Head of caudate nucleus (tissue), 42 donors: ENCODE measurements around the gene POU3F2.
A peak's percentile ranks its signal among the peaks of the same experiment; 100 is the strongest.

Experiments used
- DNase-seq, 42 donors: peaks; one replicate each; pipeline versions ENCODE4 v3.0.0 to v3.0.0-alpha.2; 2020 to 2021; ENCODE audit warnings: mixed read lengths in 7 of 42
- intact Hi-C: fragments of 100-400 bp; cut with DNase I; formaldehyde crosslinking; loops from one replicate; pipeline ENCODE4 v1.15.0; 2022

Gene POU3F2

DNA sequence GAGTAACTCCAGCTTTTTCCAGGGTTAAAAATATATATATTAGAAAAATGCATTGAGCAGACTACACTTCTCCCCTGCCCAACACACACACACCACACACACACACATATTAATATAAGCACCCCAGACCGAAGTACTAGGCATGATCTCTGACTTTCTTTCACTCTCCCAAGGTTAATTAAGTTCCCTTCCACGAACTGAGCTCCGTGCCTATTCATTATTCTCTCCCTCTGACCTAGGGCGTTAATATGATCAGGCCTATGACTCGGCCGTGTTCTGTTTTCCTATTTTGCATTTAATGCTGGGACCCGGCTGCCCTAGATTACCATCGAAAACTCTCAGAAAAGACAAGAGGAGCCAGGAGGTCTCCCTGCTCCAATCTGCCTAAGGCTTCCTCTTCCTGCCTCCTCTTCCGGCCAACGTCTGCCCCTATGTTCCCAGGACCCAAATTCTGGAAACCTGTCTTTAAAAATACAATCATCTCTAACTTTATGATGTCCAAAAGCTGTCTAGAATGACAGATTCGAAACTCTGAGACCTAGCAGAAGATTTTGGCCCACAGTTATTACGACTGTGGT is 6.1 kb upstream of the POU3F2 start:
- intact Hi-C loops, result no loop called here
- DNase-seq, result peak in 2 of 42 donors; percentile 14 to 43

DNA sequence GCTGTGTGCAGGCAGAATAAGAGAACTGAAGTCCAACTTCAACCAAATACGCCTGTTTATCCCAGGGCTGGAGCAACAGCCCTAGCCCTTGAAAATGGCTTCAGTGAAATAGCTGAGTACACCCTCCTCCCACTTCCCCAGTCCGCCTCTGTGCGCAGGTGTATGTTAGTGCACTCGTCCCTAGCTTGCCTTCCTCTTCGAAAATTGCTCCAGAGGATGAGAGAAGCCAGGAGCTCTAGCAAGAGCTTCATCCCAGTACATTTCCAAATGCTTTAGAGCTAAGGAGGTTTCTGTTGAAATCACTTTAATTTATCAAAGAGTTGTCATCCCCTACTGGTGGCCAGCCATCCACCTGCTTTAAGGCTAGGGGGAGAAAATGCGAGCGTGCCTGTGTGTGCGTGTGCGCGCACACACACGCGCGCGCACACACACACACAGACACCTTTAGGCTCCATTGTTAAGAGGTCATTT is 5.4 kb upstream of the POU3F2 start:
- peak in 4 of 42 donors; percentile 4 to 46 (median 13) for DNase-seq
- intact Hi-C loops, result no loop called here

DNA sequence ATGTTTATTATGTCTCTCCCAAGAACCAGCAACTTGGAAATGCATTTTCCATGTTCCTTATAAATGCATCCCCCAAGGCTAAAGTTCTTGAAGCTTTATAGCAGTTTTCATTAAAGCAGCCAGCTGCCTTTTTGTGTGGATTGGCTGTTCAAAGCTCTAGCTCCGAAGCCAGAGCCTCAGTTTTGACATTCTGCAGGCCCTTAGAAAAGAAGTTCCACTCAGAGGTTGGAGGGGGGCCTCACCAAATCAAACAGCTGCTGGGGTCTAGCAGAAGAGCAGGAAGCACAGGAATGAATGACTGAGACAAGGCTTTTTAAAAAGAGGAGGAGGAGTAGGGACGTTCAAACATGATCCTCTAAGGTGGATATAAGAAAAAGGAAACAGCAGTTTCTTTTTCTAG is 4.2 kb upstream of the POU3F2 start:
- intact Hi-C loops, result loop anchor here (10.0 kb wide), 1 partner anchor 185 kb away; no protein-coding TSS in a partner anchor
- DNase-seq, result no peak

DNA sequence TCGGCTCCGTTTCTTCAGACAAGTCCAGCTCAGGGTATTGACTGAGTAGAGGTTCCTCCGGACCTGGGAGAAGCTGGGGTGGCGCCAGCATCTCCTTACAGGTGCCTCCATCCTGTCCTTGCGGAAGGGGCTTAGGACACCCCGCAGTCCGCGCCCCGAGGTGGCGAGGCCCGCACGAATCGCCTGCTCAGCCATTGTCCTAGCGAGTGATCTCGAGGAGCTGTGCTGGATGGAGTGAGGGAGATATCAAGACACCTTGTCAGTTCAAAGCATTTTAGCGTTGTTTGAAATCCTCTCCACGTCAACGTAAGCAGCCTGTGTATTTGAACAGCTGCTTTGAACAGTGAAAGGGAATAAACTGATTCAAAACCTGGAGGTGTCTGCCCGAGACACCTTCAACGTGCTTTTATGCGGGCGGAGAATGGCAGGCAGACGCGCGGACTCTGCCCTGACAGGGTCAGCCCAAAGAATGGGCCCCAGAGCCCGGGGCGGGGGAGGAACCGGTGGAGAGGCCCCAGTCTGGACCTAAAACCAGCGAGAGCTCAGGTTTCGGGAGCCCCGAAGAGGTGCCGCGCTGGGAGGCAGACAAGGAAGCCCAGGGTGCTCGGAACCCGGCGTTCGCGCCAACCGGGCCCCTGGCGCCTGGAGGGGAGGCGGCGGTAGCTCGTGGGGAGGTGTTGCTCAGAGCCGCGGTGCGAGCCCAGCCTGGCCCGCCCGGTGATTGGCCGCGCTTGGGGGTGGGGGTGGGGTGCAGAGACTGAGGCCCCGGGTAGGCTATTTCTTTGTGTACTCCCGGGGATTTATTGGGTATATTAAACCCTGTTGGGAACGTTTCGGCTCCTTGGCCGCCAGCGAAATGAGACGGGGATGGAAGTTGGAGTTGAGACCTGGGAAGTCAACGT is 3.1 kb upstream of the POU3F2 start:
- DNase-seq, result peak in 30 of 42 donors; percentile 15 to 76 (median 51)
- intact Hi-C loops, result loop anchor here (10.0 kb wide), 1 partner anchor 187 kb away; no protein-coding TSS in a partner anchor

DNA sequence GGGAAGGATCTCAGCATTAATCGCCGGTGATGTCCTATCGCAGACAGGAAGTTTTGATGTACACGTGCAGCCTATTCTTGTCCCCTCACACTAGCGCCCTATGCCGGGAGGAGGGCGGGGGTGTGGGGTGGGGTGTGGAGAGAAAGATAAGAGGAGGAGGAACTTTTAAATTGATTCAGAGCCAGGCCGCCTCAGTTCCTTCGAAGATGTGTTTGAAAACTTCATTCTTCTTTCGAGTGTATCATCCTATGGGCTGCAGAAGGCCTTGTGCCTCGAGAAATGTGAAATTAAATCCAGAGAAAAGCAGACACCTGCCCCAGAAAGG is 2.5 kb upstream of the POU3F2 start:
- no peak for DNase-seq
- intact Hi-C loops, result loop anchor here (10.0 kb wide), 1 partner anchor 187 kb away; no protein-coding TSS in a partner anchor

DNA sequence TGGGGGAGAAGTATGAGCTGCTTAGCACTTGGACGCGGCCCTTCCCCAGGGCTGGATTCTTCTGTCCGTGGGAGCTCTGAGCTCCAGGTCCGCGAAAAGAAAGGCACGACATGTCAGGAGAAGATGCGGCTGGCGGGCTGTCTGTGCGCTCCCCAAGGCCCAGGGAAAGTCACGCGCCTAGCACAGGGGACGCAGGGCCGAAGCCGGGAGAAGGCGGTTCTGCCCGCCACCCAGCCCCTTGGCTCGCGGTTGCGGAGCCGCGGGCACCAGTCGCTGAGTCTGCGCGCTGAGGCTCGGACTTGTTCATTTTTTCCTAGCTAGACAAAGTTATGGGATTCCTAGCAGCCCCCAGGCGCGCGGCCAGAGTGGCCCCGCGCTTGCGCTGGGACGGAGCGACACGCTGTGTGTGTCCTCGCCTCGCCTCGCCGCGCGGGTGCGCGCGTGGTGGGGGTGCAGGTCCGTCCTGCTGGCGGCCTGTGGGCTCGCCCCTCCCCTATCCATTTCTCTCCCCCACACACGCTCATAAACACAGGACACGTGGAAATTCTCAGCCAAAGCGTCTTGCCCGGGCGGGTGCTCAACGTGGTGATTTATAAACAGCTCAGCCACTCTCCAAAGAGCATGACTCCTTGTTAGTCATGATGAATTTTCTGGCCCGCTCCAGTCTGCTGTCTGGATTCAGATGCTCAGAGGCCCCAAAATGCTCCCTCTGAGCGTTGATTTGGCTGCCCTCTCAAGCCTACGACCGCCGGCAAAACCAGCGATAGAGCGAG is 1.9 kb upstream of the POU3F2 start:
- peak in 41 of 42 donors; percentile 49 to 90 (median 80) for DNase-seq
- intact Hi-C loops, result loop anchor here (10.0 kb wide), 1 partner anchor 188 kb away; no protein-coding TSS in a partner anchor

DNA sequence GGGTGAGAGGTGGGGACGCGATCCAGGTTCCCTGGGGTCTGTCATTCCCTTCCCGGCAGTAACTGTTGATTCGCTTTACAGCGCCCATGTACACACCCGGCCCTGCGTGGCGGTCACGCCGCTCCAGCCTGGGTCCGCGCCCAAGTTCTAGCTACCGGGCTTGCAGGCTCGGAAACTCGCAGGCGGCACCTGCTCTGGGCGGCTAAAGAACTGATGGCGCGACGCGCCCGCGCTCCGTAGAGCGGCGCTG is 1.4 kb upstream of the POU3F2 start:
- intact Hi-C loops, result loop anchor here (10.0 kb wide), 1 partner anchor 188 kb away; no protein-coding TSS in a partner anchor
- peak in 36 of 42 donors; percentile 68 to 91 (median 80) for DNase-seq

DNA sequence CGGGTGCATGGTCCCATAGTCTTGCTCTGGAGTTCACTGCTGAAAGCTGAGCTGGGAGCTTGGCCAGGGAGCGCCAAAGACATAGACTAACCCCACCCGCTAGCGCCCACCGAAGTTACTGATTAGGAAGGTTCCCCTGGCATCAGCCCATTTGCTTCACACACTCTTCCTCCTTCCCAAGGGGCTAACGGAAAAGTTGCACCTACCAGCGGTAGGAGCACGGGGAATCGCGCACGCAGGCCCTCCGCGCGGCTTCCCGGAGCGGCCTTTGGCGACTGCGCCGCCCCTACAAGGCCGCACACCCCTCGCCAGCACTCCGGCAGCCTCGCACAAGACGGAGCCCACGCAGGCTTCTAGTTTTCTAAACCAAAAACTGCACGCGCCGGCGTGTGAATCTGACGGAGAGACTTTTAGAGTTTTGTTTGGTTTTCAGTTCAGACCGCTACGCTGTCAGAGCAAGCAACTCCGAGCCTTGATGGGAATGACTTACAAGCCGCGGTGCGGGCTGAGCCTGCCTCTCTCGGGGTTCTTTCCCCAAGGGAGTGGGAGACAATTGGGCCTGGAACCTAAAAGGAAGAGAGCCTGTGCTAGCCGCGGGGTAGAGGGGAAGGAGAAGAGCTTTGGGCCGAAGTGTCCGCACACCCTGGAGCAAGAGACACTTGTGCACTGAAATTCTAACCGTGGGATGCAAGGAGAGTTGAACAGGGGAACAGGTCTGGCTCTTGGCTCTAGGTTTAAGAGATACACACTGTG is 891 bp upstream of the POU3F2 start:
- intact Hi-C loops, result loop anchor here (10.0 kb wide), 1 partner anchor 189 kb away; no protein-coding TSS in a partner anchor
- peak in 33 of 42 donors; percentile 27 to 81 (median 57) for DNase-seq

DNA sequence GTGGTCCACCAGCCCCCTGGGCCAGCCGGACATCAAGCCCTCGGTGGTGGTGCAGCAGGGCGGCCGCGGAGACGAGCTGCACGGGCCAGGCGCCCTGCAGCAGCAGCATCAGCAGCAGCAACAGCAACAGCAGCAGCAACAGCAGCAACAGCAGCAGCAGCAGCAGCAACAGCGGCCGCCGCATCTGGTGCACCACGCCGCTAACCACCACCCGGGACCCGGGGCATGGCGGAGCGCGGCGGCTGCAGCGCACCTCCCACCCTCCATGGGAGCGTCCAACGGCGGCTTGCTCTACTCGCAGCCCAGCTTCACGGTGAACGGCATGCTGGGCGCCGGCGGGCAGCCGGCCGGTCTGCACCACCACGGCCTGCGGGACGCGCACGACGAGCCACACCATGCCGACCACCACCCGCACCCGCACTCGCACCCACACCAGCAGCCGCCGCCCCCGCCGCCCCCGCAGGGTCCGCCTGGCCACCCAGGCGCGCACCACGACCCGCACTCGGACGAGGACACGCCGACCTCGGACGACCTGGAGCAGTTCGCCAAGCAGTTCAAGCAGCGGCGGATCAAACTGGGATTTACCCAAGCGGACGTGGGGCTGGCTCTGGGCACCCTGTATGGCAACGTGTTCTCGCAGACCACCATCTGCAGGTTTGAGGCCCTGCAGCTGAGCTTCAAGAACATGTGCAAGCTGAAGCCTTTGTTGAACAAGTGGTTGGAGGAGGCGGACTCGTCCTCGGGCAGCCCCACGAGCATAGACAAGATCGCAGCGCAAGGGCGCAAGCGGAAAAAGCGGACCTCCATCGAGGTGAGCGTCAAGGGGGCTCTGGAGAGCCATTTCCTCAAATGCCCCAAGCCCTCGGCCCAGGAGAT is 1.0 kb downstream of the POU3F2 start:
- DNase-seq, result peak in 32 of 42 donors; percentile 29 to 78 (median 46)
- intact Hi-C loops, result loop anchor here (10.0 kb wide), 1 partner anchor 191 kb away; no protein-coding TSS in a partner anchor

DNA sequence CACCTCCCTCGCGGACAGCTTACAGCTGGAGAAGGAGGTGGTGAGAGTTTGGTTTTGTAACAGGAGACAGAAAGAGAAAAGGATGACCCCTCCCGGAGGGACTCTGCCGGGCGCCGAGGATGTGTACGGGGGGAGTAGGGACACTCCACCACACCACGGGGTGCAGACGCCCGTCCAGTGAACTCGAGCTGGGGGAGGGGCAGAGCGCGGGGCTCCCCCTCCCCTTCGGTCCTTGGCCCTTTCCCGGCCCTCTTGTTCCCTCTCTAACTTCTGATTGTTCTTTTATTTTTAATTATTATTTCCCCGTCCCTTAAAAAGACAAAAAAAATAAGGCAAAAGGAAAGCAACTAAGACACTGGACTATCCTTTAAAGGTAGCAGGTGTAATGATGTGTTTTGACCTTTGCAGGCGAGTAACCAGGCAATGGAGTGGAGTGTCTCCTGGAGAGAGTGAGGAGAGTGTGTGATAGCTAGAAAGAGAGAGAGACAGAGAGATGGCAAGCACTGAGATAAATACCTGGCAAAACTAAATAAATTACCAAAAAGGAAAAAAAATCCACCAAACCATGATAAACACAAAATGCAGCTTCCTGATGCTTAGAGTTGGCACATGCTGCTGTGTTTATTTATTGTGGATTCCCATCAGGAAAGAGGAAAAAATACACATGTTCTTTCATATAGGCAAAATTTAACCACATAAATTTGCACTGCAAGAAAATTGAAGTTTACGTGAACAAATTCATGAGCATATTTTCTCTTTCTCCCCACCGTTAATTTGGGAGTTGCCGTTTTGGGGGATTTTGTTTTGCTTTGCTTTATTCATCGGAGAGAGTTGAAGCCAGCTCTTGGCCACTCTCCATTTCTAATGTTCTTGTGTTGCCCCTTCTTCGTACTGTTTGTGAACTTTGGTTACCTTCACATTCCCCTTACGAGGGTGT is 1.9 kb downstream of the POU3F2 start:
- intact Hi-C loops, result loop anchor here (10.0 kb wide), 1 partner anchor 191 kb away; no protein-coding TSS in a partner anchor
- DNase-seq, result peak in 41 of 42 donors; percentile 58 to 89 (median 76)

DNA sequence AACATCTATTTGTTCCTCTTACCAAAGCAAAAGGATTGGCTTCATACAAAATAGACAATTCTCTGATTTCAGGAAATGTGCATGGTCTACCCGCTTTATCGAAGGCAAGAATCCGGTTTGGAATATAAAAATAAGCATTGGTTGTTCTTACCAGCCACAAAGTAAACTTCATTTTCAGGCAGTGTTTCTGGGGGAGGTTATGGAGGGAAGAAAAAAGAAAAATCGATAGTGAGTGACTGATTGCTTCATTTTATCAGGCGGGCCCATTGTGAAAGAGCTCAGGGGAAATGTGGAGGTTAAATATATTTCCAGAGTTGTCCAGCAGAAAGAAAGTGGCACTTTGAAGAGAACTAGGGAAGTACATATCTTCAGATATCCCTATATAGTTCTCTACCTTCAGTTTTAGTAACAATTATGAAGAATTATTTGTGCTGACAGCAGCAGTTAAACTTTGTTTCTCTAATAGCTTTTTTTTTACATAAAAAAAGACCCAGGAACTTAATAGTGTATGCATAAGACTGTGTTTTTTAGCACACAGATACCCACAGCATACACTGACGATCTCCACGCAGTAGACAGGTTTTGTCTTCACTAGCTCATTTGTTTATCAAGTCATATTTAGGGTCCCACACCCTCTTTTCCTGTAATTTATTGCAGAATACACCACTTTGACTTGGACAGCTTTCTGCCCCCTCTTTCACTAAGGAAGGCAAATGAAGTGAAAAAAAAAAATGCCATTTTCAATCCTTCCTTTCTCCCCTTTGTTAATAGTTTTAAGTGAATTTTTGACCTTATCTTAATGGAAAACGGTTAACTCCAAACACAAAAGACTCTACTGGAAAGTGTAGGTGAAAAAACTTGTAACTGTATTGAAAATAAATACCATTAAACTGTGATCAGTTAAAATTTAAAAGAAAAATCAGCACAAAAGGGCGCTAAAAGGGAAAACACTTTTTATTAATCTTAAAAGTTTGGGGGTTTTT is 2.9 kb downstream of the POU3F2 start:
- intact Hi-C loops, result loop anchor here (10.0 kb wide), 1 partner anchor 192 kb away; no protein-coding TSS in a partner anchor
- DNase-seq, result peak in 1 of 42 donors; percentile 15

DNA sequence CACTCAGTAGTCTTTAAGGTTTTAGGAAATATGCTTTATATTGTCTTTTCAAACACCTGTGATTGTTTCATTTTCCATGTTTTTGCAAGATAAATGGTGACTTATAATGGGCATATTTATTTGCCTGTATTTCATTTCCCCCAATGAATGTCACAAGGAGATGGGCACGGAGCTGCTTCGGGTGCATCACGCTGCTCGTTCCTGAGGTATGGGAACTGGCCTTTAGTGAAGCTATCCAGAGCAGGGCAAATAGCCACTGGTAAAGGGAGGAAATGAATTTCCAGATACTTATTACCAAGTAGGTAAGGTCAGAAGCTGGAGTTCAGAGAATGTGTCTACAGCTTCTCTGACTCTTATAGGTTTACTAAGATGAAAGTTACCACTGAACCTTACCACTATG is 3.7 kb downstream of the POU3F2 start:
- peak in 9 of 42 donors; percentile 14 to 64 (median 32) for DNase-seq
- intact Hi-C loops, result loop anchor here (10.0 kb wide), 1 partner anchor 193 kb away; no protein-coding TSS in a partner anchor

DNA sequence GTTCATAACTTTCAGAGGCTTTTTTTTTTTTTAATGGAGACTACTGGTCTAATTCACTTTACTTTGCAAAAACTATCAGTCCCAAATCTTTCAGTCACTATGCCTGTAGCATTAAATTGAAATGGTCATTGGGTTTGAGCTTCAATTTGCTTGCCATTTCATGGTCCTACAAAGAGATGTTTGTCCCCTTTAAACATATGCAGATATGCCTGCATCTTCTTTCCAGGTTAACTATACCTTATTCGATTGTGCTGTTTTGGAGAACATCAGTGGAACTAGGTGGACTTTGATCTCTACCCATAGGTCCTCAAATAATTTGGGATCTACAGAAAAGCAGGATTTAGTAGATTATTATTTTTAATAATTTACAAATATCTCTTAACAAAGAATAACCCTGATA is 4.6 kb downstream of the POU3F2 start:
- no peak for DNase-seq
- intact Hi-C loops, result loop anchor here (10.0 kb wide), 1 partner anchor 194 kb away; no protein-coding TSS in a partner anchor

DNA sequence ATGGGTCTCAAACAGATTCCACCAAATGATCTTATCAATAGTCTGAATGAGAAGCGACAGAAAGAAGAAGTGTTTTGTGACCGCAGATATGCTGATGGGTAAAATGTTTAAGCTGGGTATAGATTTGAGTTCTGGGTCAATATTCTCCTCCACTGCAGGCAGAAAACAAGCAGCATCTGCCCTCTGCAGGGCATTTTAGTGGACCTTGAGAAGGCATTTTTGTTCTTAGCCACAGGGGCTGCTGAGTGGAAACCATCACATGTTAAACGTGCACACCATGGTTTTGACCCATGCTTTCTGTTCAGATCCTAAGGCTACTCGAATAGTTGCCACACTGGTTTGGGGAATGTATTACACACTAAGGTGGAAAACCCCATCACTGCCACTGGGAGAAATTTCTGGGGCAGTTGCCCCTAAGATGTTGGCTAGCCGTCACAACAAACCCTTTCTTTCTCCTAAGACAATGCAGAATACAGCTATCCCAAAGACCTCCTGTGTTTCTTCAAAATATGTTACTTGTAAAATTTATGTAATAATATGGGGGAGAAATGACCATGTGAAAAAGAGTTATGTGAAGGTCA is 5.5 kb downstream of the POU3F2 start:
- intact Hi-C loops, result loop anchor here (5.0 to 10.0 kb wide), 5 partner anchors 195 to 1775 kb away; no protein-coding TSS in a partner anchor
- peak in 35 of 42 donors; percentile 27 to 87 (median 67) for DNase-seq

DNA sequence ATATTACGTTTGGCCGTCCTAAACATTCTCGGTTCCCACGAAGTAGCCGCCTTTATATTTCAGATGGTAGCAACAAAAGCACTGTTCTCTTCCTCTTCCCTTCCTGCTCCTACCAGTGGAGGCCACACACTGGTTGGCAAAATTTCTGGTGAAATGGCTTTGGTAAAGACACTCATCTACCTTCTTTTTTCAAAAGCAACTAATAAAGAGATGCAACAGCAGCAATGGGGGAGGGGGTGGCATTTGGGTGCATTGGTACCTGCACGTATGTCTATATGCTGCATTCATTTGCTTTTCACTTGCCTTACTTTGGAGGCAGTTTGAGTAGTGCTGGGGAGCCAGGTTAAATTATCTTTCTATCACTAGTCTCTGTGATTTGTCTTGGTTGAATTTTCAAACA is 6.0 kb downstream of the POU3F2 start:
- intact Hi-C loops, result loop anchor here (5.0 to 10.0 kb wide), 4 partner anchors 786 to 1776 kb away; no protein-coding TSS in a partner anchor
- peak in 3 of 42 donors; percentile 14 to 61 (median 29) for DNase-seq
